GM12875 (cell line): ENCODE measurements around the gene EED.

Experiments used
- H3K4me3 ChIP-seq: one replicate; pipeline ENCODE4 v1.5.1; 2011; ENCODE audit warnings: low read depth, low read length, control low read depth
- CTCF ChIP-seq: IDR thresholded peaks from 2 replicates; pipeline ENCODE4 v1.5.1; 2011; ENCODE audit warnings: low read depth, mild to moderate bottlenecking, control low read depth, inconsistent platforms, low read length, moderate library complexity, borderline replicate concordance; ENCODE audit not compliant: insufficient read depth

Gene EED, protein sequence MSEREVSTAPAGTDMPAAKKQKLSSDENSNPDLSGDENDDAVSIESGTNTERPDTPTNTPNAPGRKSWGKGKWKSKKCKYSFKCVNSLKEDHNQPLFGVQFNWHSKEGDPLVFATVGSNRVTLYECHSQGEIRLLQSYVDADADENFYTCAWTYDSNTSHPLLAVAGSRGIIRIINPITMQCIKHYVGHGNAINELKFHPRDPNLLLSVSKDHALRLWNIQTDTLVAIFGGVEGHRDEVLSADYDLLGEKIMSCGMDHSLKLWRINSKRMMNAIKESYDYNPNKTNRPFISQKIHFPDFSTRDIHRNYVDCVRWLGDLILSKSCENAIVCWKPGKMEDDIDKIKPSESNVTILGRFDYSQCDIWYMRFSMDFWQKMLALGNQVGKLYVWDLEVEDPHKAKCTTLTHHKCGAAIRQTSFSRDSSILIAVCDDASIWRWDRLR

DNA sequence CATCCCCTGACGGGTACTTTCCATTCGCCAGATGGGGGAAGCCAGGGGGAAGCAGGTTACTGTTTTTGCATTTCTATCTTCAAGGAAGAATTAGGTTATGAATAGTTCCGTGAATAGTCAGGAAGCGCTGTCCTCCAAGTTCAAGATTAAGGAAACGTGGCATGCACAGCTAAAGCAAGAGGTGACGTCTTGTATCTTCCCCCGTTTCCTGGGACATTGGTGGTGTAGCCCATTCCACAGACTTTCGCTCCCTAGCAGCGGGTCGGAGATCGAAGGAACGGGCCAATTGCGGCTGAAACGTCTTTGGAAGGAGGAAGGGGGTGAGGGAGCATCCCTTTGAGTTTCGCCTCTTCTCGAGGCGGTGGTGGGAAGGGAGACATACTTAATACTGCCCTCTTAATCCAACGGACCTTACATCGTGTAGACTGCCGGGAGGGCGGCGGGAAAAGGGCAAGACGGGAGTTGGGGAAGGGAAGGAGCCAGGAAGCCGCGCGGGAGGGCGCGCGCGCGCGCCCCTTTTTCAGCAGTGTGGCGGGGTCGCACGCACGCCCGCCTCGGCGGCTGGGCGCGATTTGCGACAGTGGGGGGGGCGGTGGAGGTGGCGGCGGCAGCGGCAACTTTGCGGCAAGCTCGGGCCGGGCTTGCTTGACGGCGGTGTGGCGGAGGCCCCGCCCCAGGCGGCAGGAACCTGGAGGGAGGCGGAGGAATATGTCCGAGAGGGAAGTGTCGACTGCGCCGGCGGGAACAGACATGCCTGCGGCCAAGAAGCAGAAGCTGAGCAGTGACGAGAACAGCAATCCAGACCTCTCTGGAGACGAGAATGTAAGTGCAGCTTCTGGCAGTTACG, at the start of gene EED:
TSS of gene EED (plus strand) at position 232 of the 847 bp plus-strand sequence. CDS start at position 709, 477 bp downstream.
- peak within 1 kb of the TSS; percentile 97 for H3K4me3 ChIP-seq
- TF ChIP-seq CTCF, result no peak

DNA sequence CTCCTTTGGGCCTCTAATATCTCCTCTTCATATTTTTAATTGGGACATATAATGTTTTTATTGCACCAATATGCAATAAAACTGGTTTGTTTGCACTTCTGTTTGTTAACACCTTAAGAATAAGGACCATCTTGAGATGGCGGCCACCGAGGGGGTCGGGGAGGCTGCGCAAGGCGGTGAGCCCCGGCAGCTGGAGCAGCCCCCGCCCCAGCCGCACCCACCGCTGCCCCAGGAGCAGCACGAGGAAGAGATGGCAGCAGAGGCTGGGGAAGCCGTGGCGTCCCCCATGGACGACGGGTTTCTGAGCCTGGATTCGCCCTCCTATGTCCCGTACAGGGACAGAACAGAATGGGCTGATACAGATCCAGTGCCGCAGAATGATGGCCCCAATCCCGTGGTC, 49.6 kb upstream of the EED start:
- TF ChIP-seq CTCF, result no peak
- no peak overlapping the region for H3K4me3 ChIP-seq

DNA sequence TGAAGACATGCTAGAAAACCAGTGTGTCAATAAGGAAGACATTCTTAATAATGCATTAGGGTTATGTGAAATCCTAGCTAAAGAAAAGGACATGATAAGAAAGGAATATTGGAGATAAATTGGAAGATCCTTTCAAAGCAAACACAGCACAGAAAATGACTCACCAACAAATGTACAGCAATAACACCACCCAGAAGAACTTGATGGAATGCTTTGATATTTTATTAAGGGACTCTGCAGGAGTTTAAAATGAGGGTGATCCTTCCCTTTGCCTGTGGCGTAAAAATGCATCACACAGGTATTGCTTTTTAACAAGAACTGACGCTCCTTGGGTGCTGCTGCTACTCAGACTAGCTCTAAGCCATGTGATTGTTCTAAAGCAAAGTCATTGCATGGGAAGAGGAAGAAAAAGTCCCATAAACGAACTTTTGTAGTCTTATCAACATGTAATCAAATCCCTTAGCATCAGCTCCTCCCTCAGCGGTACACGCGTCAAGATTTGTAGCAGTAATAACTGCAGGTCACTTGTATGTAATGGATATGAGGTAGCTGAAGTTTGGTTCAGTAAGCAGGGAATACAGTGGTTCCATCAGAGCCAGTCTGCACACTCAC, 48.4 kb upstream of the EED start:
- H3K4me3 ChIP-seq, result no peak overlapping the region
- no peak for TF ChIP-seq CTCF

- no peak for TF ChIP-seq CTCF
- H3K4me3 ChIP-seq, result no peak overlapping the region
Measured at GRCh38 chr11:86196913-86197312, 47.6 kb upstream of the EED start.

DNA sequence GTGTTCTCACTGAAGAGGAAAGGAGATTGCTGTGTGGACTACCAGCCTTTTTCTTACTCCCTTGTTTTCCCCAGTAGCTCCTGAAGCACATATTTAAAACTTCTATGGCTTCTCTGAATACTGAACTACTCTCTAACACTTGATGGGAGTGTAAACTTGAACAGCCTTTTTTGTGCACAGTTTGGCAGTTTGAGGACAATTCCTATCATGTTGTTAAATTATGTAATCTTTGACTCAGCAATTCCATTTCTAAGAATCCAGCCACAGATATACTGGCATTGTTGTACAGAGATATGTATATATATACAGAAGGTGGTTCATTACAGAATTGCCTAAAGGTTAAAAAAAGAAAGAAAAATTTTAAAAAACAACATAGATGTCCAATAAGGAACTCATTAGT, 47.1 kb upstream of the EED start:
- no peak overlapping the region for H3K4me3 ChIP-seq
- no peak for TF ChIP-seq CTCF

DNA sequence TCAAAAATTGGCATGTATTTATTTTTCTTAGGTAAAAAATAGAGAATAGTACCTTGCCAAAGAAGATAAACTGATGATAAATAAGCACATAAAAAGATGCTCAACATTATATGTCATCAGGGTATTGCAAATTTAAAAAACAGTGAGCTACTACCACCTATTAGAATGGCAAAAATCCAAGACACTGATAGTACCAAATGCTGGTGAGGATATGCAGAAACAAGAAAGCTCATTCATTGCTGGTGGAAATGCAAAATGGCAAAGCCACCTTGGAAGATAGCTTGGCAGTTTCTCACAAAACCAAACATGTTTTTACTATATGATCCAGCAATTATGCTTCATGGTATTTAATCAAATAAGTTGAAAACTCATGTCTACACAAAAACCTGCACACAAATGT, 46.4 kb upstream of the EED start:
- TF ChIP-seq CTCF, result no peak
- no peak overlapping the region for H3K4me3 ChIP-seq
